Measurements from ENCODE around the gene KATNAL1. TPM values are rescaled to one million over a fixed set of nuclear protein-coding genes. Genes with fewer than 3 reads are reported as not detected.

KATNAL1 gene
- total RNA-seq, 1 donor from 2014 or later = 42.0 TPM

- FAIRE-seq = no peak
These were observed 149.7 kb downstream of the KATNAL1 start for GRCh38 chr13:30157616-30157993.

GRCh38 chr13:30156826-30157615, 150.3 kb downstream of the KATNAL1 start:
- Histone ChIP-seq H3K9me3 (ENCODE audit: insufficient read depth, low read depth, low read length) (no peaks in the 10 kb centered on the region), H4K20me1 (ENCODE audit: insufficient read depth, low read length) (no peaks in the 10 kb centered on the region), H3K27me3 (ENCODE audit: insufficient read depth, low read length) (peaks cover 16% of the 10 kb centered on the region), H3K36me3 (ENCODE audit: insufficient read depth, low read length) (no peaks in the 10 kb centered on the region), H2AFZ (ENCODE audit: low read depth, low read length) (no peak overlapping the region), H3K9ac (ENCODE audit: low read length) (no peak overlapping the region), H3K4me2 (ENCODE audit: low read length) (no peak overlapping the region), H3K27ac (ENCODE audit: low read depth, low read length) (no peak overlapping the region), H3K79me2 (ENCODE audit: insufficient read depth, low read length) (no peaks in the 10 kb centered on the region), H3K4me1 (ENCODE audit: insufficient read depth, low read length) (peaks cover 14% of the 10 kb centered on the region), H3K4me3 (ENCODE audit: insufficient read depth, low read depth, low read length) (no peak overlapping the region)
- no peak for DNase-seq (ENCODE audit: low read depth)
- TF ChIP-seq EZH2 (IDR thresholded peaks at IDR 0.05; ENCODE audit: insufficient read depth, low read length) = no peak
- no peak for TF ChIP-seq CTCF (IDR thresholded peaks at IDR 0.05; ENCODE audit: insufficient read depth, low read depth, low read length)
- H3K9me3 Mint-ChIP-seq (ENCODE audit: unreplicated experiment) = peaks cover 2% of the 10 kb centered on the region
- no peak overlapping the region for H3K4me3 Mint-ChIP-seq (ENCODE audit: unreplicated experiment)
- no peaks in the 10 kb centered on the region for H3K36me3 Mint-ChIP-seq (ENCODE audit: low read depth, unreplicated experiment)
- H3K27me3 Mint-ChIP-seq (ENCODE audit: low read depth, unreplicated experiment) = peaks cover 25% of the 10 kb centered on the region
- H3K27ac Mint-ChIP-seq (ENCODE audit: unreplicated experiment) = no peak overlapping the region
- H3K4me1 Mint-ChIP-seq (ENCODE audit: low read depth, unreplicated experiment) = peaks cover 14% of the 10 kb centered on the region
- no peak for FAIRE-seq

More at GRCh38 chr13:30157616-30157993, 149.7 kb downstream of the KATNAL1 start:
- no peak overlapping the region for H3K4me2 ChIP-seq (ENCODE audit: low read length)
- DNase-seq (ENCODE audit: low read depth) = no peak
- H4K20me1 ChIP-seq (ENCODE audit: insufficient read depth, low read length) = no peaks in the 10 kb centered on the region
- peaks cover 25% of the 10 kb centered on the region for H3K27me3 Mint-ChIP-seq (ENCODE audit: low read depth, unreplicated experiment)
- H3K27ac ChIP-seq (ENCODE audit: low read depth, low read length) = no peak overlapping the region
- peaks cover 14% of the 10 kb centered on the region for H3K4me1 ChIP-seq (ENCODE audit: insufficient read depth, low read length)
- TF ChIP-seq CTCF (IDR thresholded peaks at IDR 0.05; ENCODE audit: insufficient read depth, low read depth, low read length) (no peak), EZH2 (IDR thresholded peaks at IDR 0.05; ENCODE audit: insufficient read depth, low read length) (no peak)
- H3K4me1 Mint-ChIP-seq (ENCODE audit: low read depth, unreplicated experiment) = peaks cover 14% of the 10 kb centered on the region
- H3K4me3 ChIP-seq (ENCODE audit: insufficient read depth, low read depth, low read length) = no peak overlapping the region
- H3K27me3 ChIP-seq (ENCODE audit: insufficient read depth, low read length) = peaks cover 16% of the 10 kb centered on the region
- no peak overlapping the region for H3K27ac Mint-ChIP-seq (ENCODE audit: unreplicated experiment)
- no peak overlapping the region for H3K9ac ChIP-seq (ENCODE audit: low read length)
- peaks cover 4% of the 10 kb centered on the region for H3K9me3 Mint-ChIP-seq (ENCODE audit: unreplicated experiment)
- no peaks in the 10 kb centered on the region for H3K36me3 Mint-ChIP-seq (ENCODE audit: low read depth, unreplicated experiment)
- H3K4me3 Mint-ChIP-seq (ENCODE audit: unreplicated experiment) = no peak overlapping the region
- H3K79me2 ChIP-seq (ENCODE audit: insufficient read depth, low read length) = no peaks in the 10 kb centered on the region
- no peak overlapping the region for H2AFZ ChIP-seq (ENCODE audit: low read depth, low read length)
- no peaks in the 10 kb centered on the region for H3K9me3 ChIP-seq (ENCODE audit: insufficient read depth, low read depth, low read length)
- H3K36me3 ChIP-seq (ENCODE audit: insufficient read depth, low read length) = no peaks in the 10 kb centered on the region

- H3K36me3 Mint-ChIP-seq (ENCODE audit: low read depth, unreplicated experiment) = no peaks in the 10 kb centered on the region
- Histone ChIP-seq H3K27ac (ENCODE audit: low read depth, low read length) (no peak overlapping the region), H3K79me2 (ENCODE audit: insufficient read depth, low read length) (no peaks in the 10 kb centered on the region), H3K27me3 (ENCODE audit: insufficient read depth, low read length) (peaks cover 16% of the 10 kb centered on the region), H3K9ac (ENCODE audit: low read length) (no peak overlapping the region), H3K4me3 (ENCODE audit: insufficient read depth, low read depth, low read length) (no peak overlapping the region), H4K20me1 (ENCODE audit: insufficient read depth, low read length) (no peaks in the 10 kb centered on the region), H3K9me3 (ENCODE audit: insufficient read depth, low read depth, low read length) (no peaks in the 10 kb centered on the region), H3K4me1 (ENCODE audit: insufficient read depth, low read length) (peaks cover 14% of the 10 kb centered on the region), H2AFZ (ENCODE audit: low read depth, low read length) (no peak overlapping the region), H3K36me3 (ENCODE audit: insufficient read depth, low read length) (no peaks in the 10 kb centered on the region), H3K4me2 (ENCODE audit: low read length) (no peak overlapping the region)
- no peak for TF ChIP-seq EZH2 (IDR thresholded peaks at IDR 0.05; ENCODE audit: insufficient read depth, low read length)
- TF ChIP-seq CTCF (IDR thresholded peaks at IDR 0.05; ENCODE audit: insufficient read depth, low read depth, low read length) = no peak
- FAIRE-seq (no peak), DNase-seq (ENCODE audit: low read depth) (no peak)
- H3K4me1 Mint-ChIP-seq (ENCODE audit: low read depth, unreplicated experiment) = peaks cover 14% of the 10 kb centered on the region
- H3K4me3 Mint-ChIP-seq (ENCODE audit: unreplicated experiment) = no peak overlapping the region
- H3K9me3 Mint-ChIP-seq (ENCODE audit: unreplicated experiment) = peaks cover 2% of the 10 kb centered on the region
- peaks cover 28% of the 10 kb centered on the region for H3K27me3 Mint-ChIP-seq (ENCODE audit: low read depth, unreplicated experiment)
- H3K27ac Mint-ChIP-seq (ENCODE audit: unreplicated experiment) = no peak overlapping the region
These were observed 151.1 kb downstream of the KATNAL1 start for GRCh38 chr13:30156270-30156669.
